Thymus (tissue), 11 donors: Measurements from ENCODE around the gene COG8. TPM values are rescaled to one million over a fixed set of nuclear protein-coding genes. Genes with fewer than 3 reads are reported as not detected.
A peak's percentile ranks its signal among the peaks of the same experiment; 100 is the strongest.

Experiments used
- DNase-seq, 9 donors: peaks; one replicate each; pipeline ENCODE4 v3.0.0-alpha.2; 2013; ENCODE audit warnings: low spot score in 9 of 9, low read depth in 6 of 9, missing footprints in 1 of 9
- H3K27ac ChIP-seq, 2 donors: one replicate each; pipeline ENCODE4 v1.5.1; 2013; ENCODE audit warnings: control low read depth in 1 of 2, low read depth in 1 of 2, low read length in 1 of 2, mild to moderate bottlenecking in 1 of 2, moderate library complexity in 1 of 2
- H3K27me3 ChIP-seq, 2 donors: one replicate each; pipeline ENCODE4 v1.5.1; 2013; ENCODE audit warnings: low read length in 1 of 2; ENCODE audit not compliant: control insufficient read depth in 2 of 2, insufficient read depth in 1 of 2
- H3K36me3 ChIP-seq, 2 donors: one replicate each; pipeline ENCODE4 v1.5.1; 2013; ENCODE audit warnings: low read length in 1 of 2, mild to moderate bottlenecking in 1 of 2, moderate library complexity in 1 of 2; ENCODE audit not compliant: control insufficient read depth in 2 of 2, insufficient read depth in 2 of 2
- H3K4me1 ChIP-seq, 2 donors: one replicate each; pipeline ENCODE4 v1.5.1; 2013; ENCODE audit warnings: low read length in 2 of 2; ENCODE audit not compliant: control insufficient read depth in 2 of 2, insufficient read depth in 2 of 2
- H3K4me3 ChIP-seq, 2 donors: one replicate each; pipeline ENCODE4 v1.5.1; 2013; ENCODE audit warnings: low read length in 2 of 2, control low read depth in 1 of 2, mild to moderate bottlenecking in 1 of 2
- H3K9me3 ChIP-seq, 2 donors: one replicate each; pipeline ENCODE4 v1.5.1; 2013; ENCODE audit warnings: low read length in 1 of 2, mild to moderate bottlenecking in 1 of 2; ENCODE audit not compliant: control insufficient read depth in 2 of 2, insufficient read depth in 1 of 2
- WGBS: extraction: QIAGEN DNeasy Blood & Tissue Kit; methylation state at CpG from one replicate; pipeline ENCODE4 v1.1.7; 2013; 5-methylcytosine and 5-hydroxymethylcytosine counted together
- polyA plus RNA-seq: library from polyadenylated mRNA; stranded (reverse); fragments of 200-250 nt; gene quantifications from one replicate; pipeline ENCODE4 v1.2.3, GENCODE V29; 2013
- total RNA-seq: library from RNA; stranded (reverse); fragments of 120-200 nt; gene quantifications from one replicate; pipeline ENCODE4 v1.2.4, GENCODE V29; 2013
- donor health status: healthy.

The COG8 gene
- total and polyA plus RNA-seq, 2 donors, result 20.5 to 21.4 TPM

- 94% methylated on average over 10 of the region's 10 CpGs for WGBS
- no peak for DNase-seq
Observed at GRCh38 chr16:69324585-69325253, 14.6 kb downstream of the COG8 start.

GRCh38 chr16:69324013-69324531, 15.3 kb downstream of the COG8 start:
- no peak overlapping the region for H3K4me3 ChIP-seq
- H3K27ac ChIP-seq, result peak overlapping the region in 1 of 2 donors; percentile 25
- peaks cover 14 to 21% of the 10 kb centered on the region in 2 donors for H3K4me1 ChIP-seq
- 92% methylated on average over 8 of the region's 8 CpGs for WGBS
- H3K9me3 ChIP-seq, result no peaks in the 10 kb centered on the region
- H3K27me3 ChIP-seq, result no peaks in the 10 kb centered on the region
- H3K36me3 ChIP-seq, result peaks cover 86 to 88% of the 10 kb centered on the region in 2 donors
- DNase-seq, result no peak

More at GRCh38 chr16:69324585-69325253, 14.6 kb downstream of the COG8 start:
- no peaks in the 10 kb centered on the region for H3K27me3 ChIP-seq
- peaks cover 80 to 84% of the 10 kb centered on the region in 2 donors for H3K36me3 ChIP-seq
- H3K4me3 ChIP-seq, result no peak overlapping the region
- H3K9me3 ChIP-seq, result no peaks in the 10 kb centered on the region
- H3K4me1 ChIP-seq, result peaks cover 20 to 27% of the 10 kb centered on the region in 2 donors
- no peak overlapping the region for H3K27ac ChIP-seq

- no peaks in the 10 kb centered on the region for H3K9me3 ChIP-seq
- H3K4me3 ChIP-seq, result no peak overlapping the region
- H3K36me3 ChIP-seq, result peaks cover 89 to 90% of the 10 kb centered on the region in 2 donors
- DNase-seq, result no peak
- WGBS, result 92% methylated on average over 14 of the region's 14 CpGs
- H3K4me1 ChIP-seq, result peaks cover 8 to 14% of the 10 kb centered on the region in 2 donors
- H3K27ac ChIP-seq, result no peak overlapping the region
- H3K27me3 ChIP-seq, result no peaks in the 10 kb centered on the region
Observed at GRCh38 chr16:69323415-69323814, 15.9 kb downstream of the COG8 start.

- over 99% methylated on average over 7 of the region's 7 CpGs for WGBS
- H3K4me1 ChIP-seq, result peaks cover 4 to 7% of the 10 kb centered on the region in 2 donors
- peaks cover 90 to 94% of the 10 kb centered on the region in 2 donors for H3K36me3 ChIP-seq
- no peak overlapping the region for H3K4me3 ChIP-seq
- H3K27me3 ChIP-seq, result no peaks in the 10 kb centered on the region
- H3K9me3 ChIP-seq, result no peaks in the 10 kb centered on the region
- H3K27ac ChIP-seq, result no peak overlapping the region
- no peak for DNase-seq
Observed at GRCh38 chr16:69322343-69322742, 17.0 kb downstream of the COG8 start.

- no peaks in the 10 kb centered on the region for H3K9me3 ChIP-seq
- H3K4me1 ChIP-seq, result peaks cover 0 to 7% of the 10 kb centered on the region in 2 donors
- no peak for DNase-seq
- H3K4me3 ChIP-seq, result no peak overlapping the region
- WGBS, result 98% methylated on average over 22 of the region's 22 CpGs
- no peak overlapping the region for H3K27ac ChIP-seq
- peaks cover 90 to 94% of the 10 kb centered on the region in 2 donors for H3K36me3 ChIP-seq
- H3K27me3 ChIP-seq, result no peaks in the 10 kb centered on the region
Observed at GRCh38 chr16:69321080-69321479, 18.3 kb downstream of the COG8 start.

GRCh38 chr16:69320740-69321073, 18.7 kb downstream of the COG8 start:
- peaks cover 90 to 94% of the 10 kb centered on the region in 2 donors for H3K36me3 ChIP-seq
- H3K4me1 ChIP-seq, result peaks cover 0 to 7% of the 10 kb centered on the region in 2 donors
- no peaks in the 10 kb centered on the region for H3K27me3 ChIP-seq
- H3K27ac ChIP-seq, result no peak overlapping the region
- DNase-seq, result no peak
- H3K4me3 ChIP-seq, result no peak overlapping the region
- H3K9me3 ChIP-seq, result no peaks in the 10 kb centered on the region
- WGBS, result 97% methylated on average over 13 of the region's 13 CpGs

GRCh38 chr16:69319826-69320739, 19.3 kb downstream of the COG8 start:
- peaks cover 0 to 7% of the 10 kb centered on the region in 2 donors for H3K4me1 ChIP-seq
- H3K27me3 ChIP-seq, result no peaks in the 10 kb centered on the region
- 96% methylated on average over 30 of the region's 30 CpGs for WGBS
- no peaks in the 10 kb centered on the region for H3K9me3 ChIP-seq
- H3K27ac ChIP-seq, result no peak overlapping the region
- no peak for DNase-seq
- peaks cover 91 to 95% of the 10 kb centered on the region in 2 donors for H3K36me3 ChIP-seq
- no peak overlapping the region for H3K4me3 ChIP-seq

- Histone ChIP-seq H3K27ac (no peak overlapping the region), H3K36me3 (peaks cover 91 to 95% of the 10 kb centered on the region in 2 donors), H3K27me3 (no peaks in the 10 kb centered on the region), H3K4me3 (no peak overlapping the region), H3K4me1 (peaks cover 0 to 2% of the 10 kb centered on the region in 2 donors), H3K9me3 (no peaks in the 10 kb centered on the region)
- WGBS, result 98% methylated on average over 9 of the region's 9 CpGs
- no peak for DNase-seq
Observed at GRCh38 chr16:69319381-69319780, 20.0 kb downstream of the COG8 start.

- peaks cover 92 to 94% of the 10 kb centered on the region in 2 donors for H3K36me3 ChIP-seq
- 96% methylated on average over 10 of the region's 10 CpGs for WGBS
Observed at GRCh38 chr16:69318911-69319289, 20.5 kb downstream of the COG8 start.

More at GRCh38 chr16:69318911-69319289, 20.5 kb downstream of the COG8 start:
- no peaks in the 10 kb centered on the region for H3K4me1 ChIP-seq
- H3K4me3 ChIP-seq, result no peak overlapping the region
- no peak overlapping the region for H3K27ac ChIP-seq
- H3K9me3 ChIP-seq, result no peaks in the 10 kb centered on the region
- DNase-seq, result no peak
- no peaks in the 10 kb centered on the region for H3K27me3 ChIP-seq
